ENCODE results near the gene HDDC2. TPM values are rescaled to one million over a fixed set of nuclear protein-coding genes. Genes with fewer than 3 reads are reported as not detected.

The HDDC2 gene
- 51.1 and 55.1 TPM in 2 replicates for total RNA-seq (2014; rRNA removed; shearing (Covaris generic))
- 83.2 and 84.2 TPM in 2 replicates for polyA plus RNA-seq (2016; fragmentation: Nextera tagmentation; extraction: Ambion mirVana)

- TF ChIP-seq EZH2phosphoT487 (IDR thresholded peaks at IDR 0.05; ENCODE audit: insufficient read depth, low read depth) (no peak), EZH2 (IDR thresholded peaks at IDR 0.05; ENCODE audit: insufficient read depth, poor library complexity, severe bottlenecking) (no peak)
- Histone ChIP-seq H3K27ac (peak within 1 kb of the TSS; percentile 61), H3K9me2 (ENCODE audit: insufficient read depth) (no peaks in the 10 kb centered on the region), H3K27me3 (replicated peaks; ENCODE audit: insufficient read depth) (peaks cover 6% of the 10 kb centered on the region; the same call in 1 of the 2 replicates), H3K9me3 (ENCODE audit: low read depth) (no peaks in the 10 kb centered on the region), H3K4me1 (ENCODE audit: insufficient read depth) (peaks cover 19% of the 10 kb centered on the region), H3K4me2 (ENCODE audit: unreplicated experiment) (peak within 1 kb of the TSS; percentile 94), H2AFZ (peak within 1 kb of the TSS; percentile 86), H3K9ac (peak within 1 kb of the TSS; percentile 86), H3K4me3 (peak within 1 kb of the TSS; percentile 82), H3K36me3 (ENCODE audit: low read depth) (peaks cover 28% of the 10 kb centered on the region), H3K79me2 (ENCODE audit: insufficient read depth) (peaks cover 42% of the 10 kb centered on the region), H4K20me1 (ENCODE audit: insufficient read depth) (no peaks in the 10 kb centered on the region), H3F3A (ENCODE audit: insufficient read depth) (peaks cover 22% of the 10 kb centered on the region)
- DNase-seq = peak; percentile 90
- in situ Hi-C loops (cut with MboI) = loop anchor here (10.0 kb wide), 2 partner anchors 427 to 653 kb away; partner anchors contain the start of gene HINT3
- WGBS, 2 experiments (ENCODE audit: low coverage in 1 of 2, low lambda C conversion rate in 2 of 2, missing lambda C conversion rate in 2 of 2) = 5 to 7% methylated on average over 51 to 55 of the region's 67 CpGs
Observed at GRCh38 chr6:125301435-125302391, at the start of gene HDDC2. Gene HDDC2, minus strand, starts transcription at chr6:125301967. Its CDS starts 35 bp downstream, at chr6:125301932.

DNA sequence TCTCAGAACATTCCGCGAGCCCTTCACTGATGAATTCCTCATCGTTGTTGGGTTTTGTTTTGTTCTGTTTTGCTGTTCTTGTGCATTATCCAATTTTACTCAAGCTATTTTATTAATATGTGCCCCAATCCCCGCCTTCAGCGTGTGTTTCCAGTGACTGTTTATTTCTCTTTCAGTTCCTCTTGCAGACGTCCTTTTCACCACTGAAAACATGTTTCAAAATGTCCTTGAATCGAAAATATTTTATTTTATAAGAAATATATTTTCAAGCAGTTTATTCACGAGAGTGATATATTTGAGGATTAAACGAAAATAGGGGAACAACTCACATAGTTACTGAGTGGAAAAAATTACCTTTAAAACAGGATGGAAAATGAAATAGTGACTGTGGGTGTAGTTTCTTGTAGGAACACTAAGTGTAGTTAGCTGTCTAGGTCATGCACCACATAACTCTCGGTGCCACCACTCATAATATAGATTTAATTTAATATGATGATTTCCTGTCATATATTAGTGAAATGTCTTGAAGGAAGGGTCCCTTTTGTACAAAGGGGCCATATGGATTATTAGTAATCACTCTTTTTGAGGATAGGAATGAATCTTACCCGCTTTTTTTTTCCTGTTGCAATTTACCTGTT lies 45.3 kb upstream of the HDDC2 start:
- no peak overlapping the region for H3K27ac ChIP-seq
- no peaks in the 10 kb centered on the region for H3F3A ChIP-seq (ENCODE audit: insufficient read depth)
- no peak for TF ChIP-seq EZH2phosphoT487 (IDR thresholded peaks at IDR 0.05; ENCODE audit: insufficient read depth, low read depth)
- no peak for TF ChIP-seq EZH2 (IDR thresholded peaks at IDR 0.05; ENCODE audit: insufficient read depth, poor library complexity, severe bottlenecking)
- WGBS, 2 experiments (ENCODE audit: low coverage in 1 of 2, low lambda C conversion rate in 2 of 2, missing lambda C conversion rate in 2 of 2) = 44 to 48% methylated on average over 11 of the region's 11 CpGs
- no peaks in the 10 kb centered on the region for H3K4me1 ChIP-seq (ENCODE audit: insufficient read depth)
- DNase-seq = no peak
- H3K4me3 ChIP-seq = no peak overlapping the region
- no peaks in the 10 kb centered on the region for H3K36me3 ChIP-seq (ENCODE audit: low read depth)
- peaks cover 10% of the 10 kb centered on the region; the same call in 1 of the 2 replicates for H3K27me3 ChIP-seq (replicated peaks; ENCODE audit: insufficient read depth)
- H2AFZ ChIP-seq = no peak overlapping the region
- no peaks in the 10 kb centered on the region for H3K79me2 ChIP-seq (ENCODE audit: insufficient read depth)
- no peaks in the 10 kb centered on the region for H4K20me1 ChIP-seq (ENCODE audit: insufficient read depth)
- no peak overlapping the region for H3K9ac ChIP-seq
- H3K9me2 ChIP-seq (ENCODE audit: insufficient read depth) = no peaks in the 10 kb centered on the region
- no peaks in the 10 kb centered on the region for H3K9me3 ChIP-seq (ENCODE audit: low read depth)
- H3K4me2 ChIP-seq (ENCODE audit: unreplicated experiment) = no peak overlapping the region
- in situ Hi-C loops (cut with MboI) = no loop called here

- DNase-seq = no peak
- Histone ChIP-seq H3K27me3 (replicated peaks; ENCODE audit: insufficient read depth) (peaks cover 10% of the 10 kb centered on the region; the same call in 1 of the 2 replicates), H3K27ac (no peak overlapping the region), H3K9ac (no peak overlapping the region), H3K9me2 (ENCODE audit: insufficient read depth) (no peaks in the 10 kb centered on the region), H3K9me3 (ENCODE audit: low read depth) (no peaks in the 10 kb centered on the region), H4K20me1 (ENCODE audit: insufficient read depth) (no peaks in the 10 kb centered on the region), H2AFZ (no peak overlapping the region), H3K36me3 (ENCODE audit: low read depth) (no peaks in the 10 kb centered on the region), H3K4me1 (ENCODE audit: insufficient read depth) (no peaks in the 10 kb centered on the region), H3K4me3 (no peak overlapping the region), H3F3A (ENCODE audit: insufficient read depth) (no peaks in the 10 kb centered on the region), H3K79me2 (ENCODE audit: insufficient read depth) (no peaks in the 10 kb centered on the region), H3K4me2 (ENCODE audit: unreplicated experiment) (no peak overlapping the region)
- in situ Hi-C loops (cut with MboI) = no loop called here
- WGBS, 2 experiments (ENCODE audit: low coverage in 1 of 2, low lambda C conversion rate in 2 of 2, missing lambda C conversion rate in 2 of 2) = 37 to 41% methylated on average over 11 of the region's 11 CpGs
- TF ChIP-seq EZH2phosphoT487 (IDR thresholded peaks at IDR 0.05; ENCODE audit: insufficient read depth, low read depth) = no peak
- TF ChIP-seq EZH2 (IDR thresholded peaks at IDR 0.05; ENCODE audit: insufficient read depth, poor library complexity, severe bottlenecking) = no peak
Observed at GRCh38 chr6:125346201-125346925, 44.6 kb upstream of the HDDC2 start.

GRCh38 chr6:125341460-125341859 lies 39.7 kb upstream of the HDDC2 start:
- in situ Hi-C loops (cut with MboI) = no loop called here
- no peaks in the 10 kb centered on the region for H3K9me3 ChIP-seq (ENCODE audit: low read depth)
- H3K27me3 ChIP-seq (replicated peaks; ENCODE audit: insufficient read depth) = 0 out of 2 replicates have a peak, but pooled peaks cover under 1% of the 10 kb centered on the region
- 37 to 59% methylated on average over 2 of the region's 2 CpGs for WGBS, 2 experiments (ENCODE audit: low coverage in 1 of 2, low lambda C conversion rate in 2 of 2, missing lambda C conversion rate in 2 of 2)
- no peaks in the 10 kb centered on the region for H3K79me2 ChIP-seq (ENCODE audit: insufficient read depth)
- no peak overlapping the region for H2AFZ ChIP-seq
- no peaks in the 10 kb centered on the region for H3K9me2 ChIP-seq (ENCODE audit: insufficient read depth)
- H3K36me3 ChIP-seq (ENCODE audit: low read depth) = no peaks in the 10 kb centered on the region
- no peak overlapping the region for H3K9ac ChIP-seq
- no peak overlapping the region for H3K4me3 ChIP-seq
- TF ChIP-seq EZH2phosphoT487 (IDR thresholded peaks at IDR 0.05; ENCODE audit: insufficient read depth, low read depth) (no peak), EZH2 (IDR thresholded peaks at IDR 0.05; ENCODE audit: insufficient read depth, poor library complexity, severe bottlenecking) (no peak)
- no peak for DNase-seq
- H3K4me1 ChIP-seq (ENCODE audit: insufficient read depth) = no peaks in the 10 kb centered on the region
- H3K27ac ChIP-seq = no peak overlapping the region
- no peaks in the 10 kb centered on the region for H3F3A ChIP-seq (ENCODE audit: insufficient read depth)
- H3K4me2 ChIP-seq (ENCODE audit: unreplicated experiment) = no peak overlapping the region
- no peaks in the 10 kb centered on the region for H4K20me1 ChIP-seq (ENCODE audit: insufficient read depth)

All from GM23248 (cell line).